GM18951 (cell line): ENCODE results near the gene PTPRO.

Experiments
- POLR2A ChIP-seq: IDR thresholded peaks from 4 replicates; pipeline ENCODE4 v1.6.1; 2011; ENCODE audit warnings: mild to moderate bottlenecking; ENCODE audit not compliant: insufficient read length, insufficient read depth; ENCODE audit errors: extremely low read depth
- in situ Hi-C: fragments of 300-500 bp; cut with MboI; formaldehyde crosslinking; loops from one replicate; pipeline ENCODE4 v1.12.0; 2022; ENCODE audit warnings: low sequenced_read_pairs, mixed read lengths, inconsistent platforms; ENCODE audit not compliant: unreplicated experiment

The PTPRO gene

DNA sequence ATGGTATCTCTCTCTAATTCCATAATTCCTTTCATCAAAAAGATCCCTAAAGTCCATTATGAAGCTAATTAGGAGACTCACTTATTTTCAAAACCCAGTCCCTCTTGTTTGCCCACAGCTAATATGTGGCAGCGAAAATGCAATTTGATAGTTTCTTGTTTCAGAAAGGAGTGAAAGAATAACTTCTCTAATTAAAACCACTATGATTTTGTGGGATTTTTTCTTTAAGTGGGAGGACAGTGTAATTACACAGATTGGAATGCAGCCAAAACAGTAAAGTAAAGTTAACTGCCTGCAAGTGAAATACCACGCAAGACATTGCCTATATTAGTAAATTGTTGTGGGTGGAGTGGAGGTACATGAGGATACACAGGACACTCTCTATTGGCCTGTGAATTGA lies 50.0 kb downstream of the PTPRO start:
- TF ChIP-seq POLR2A, result no peak
- in situ Hi-C loops, result no loop called here

GRCh38 chr12:15387772-15388171 lies 65.5 kb downstream of the PTPRO start:
- in situ Hi-C loops, result no loop called here
- no peak for TF ChIP-seq POLR2A

DNA sequence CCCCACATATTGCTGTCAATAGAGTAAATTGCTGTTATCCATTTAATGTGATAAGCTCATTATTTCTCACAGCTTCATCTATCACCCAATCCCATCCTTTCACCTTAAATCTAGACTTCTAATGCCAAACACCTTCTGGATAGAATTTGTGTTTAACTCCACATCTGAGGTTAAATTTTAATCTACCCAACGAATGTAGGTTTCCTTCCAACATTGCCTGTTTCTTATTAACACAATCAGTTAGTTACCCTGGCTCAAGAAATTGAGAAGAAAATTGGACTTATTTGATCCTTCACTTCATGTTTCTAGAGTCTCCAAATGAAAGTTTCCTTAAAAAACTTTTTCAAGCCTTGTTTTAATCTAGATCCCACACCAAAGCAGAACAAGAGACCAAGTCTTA lies 67.3 kb downstream of the PTPRO start:
- in situ Hi-C loops, result no loop called here
- TF ChIP-seq POLR2A, result no peak

DNA sequence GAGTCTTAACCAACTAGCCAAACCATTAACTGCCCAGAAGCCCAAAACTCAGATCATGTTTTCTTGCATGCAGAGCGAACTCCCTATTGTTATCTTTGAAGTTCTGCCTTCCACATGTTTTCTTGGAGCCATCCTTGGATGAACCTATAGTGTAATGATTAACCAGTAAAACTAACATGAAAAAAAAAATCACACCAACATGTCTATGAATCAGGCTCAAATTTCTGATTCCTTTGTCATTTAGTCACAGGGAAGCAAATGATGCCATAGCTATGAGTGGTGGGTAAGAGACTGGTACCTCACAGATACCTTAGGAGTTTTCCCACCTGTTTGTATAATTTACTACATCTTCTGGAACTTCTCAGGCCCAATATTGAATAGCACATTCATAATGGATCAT lies 70.7 kb downstream of the PTPRO start:
- in situ Hi-C loops, result no loop called here
- no peak for TF ChIP-seq POLR2A

DNA sequence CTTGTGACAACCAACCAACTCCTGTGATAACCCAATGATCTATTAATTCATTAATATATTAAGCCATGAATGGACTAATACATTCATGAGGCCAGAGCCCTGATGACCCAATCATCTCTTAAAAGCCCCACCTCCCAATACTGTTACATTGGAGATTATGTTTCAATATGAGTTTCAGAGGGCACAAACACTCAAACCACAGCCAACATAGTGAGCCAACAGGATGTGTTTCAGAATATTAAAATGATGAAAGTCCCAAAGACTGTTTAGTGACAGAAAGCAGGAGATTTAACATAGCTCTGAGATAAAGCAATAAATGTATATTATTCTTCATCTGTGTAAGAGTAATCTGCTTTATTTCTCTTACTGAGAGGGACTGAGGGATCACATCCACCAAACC lies 71.7 kb downstream of the PTPRO start:
- TF ChIP-seq POLR2A, result no peak
- in situ Hi-C loops, result no loop called here

DNA sequence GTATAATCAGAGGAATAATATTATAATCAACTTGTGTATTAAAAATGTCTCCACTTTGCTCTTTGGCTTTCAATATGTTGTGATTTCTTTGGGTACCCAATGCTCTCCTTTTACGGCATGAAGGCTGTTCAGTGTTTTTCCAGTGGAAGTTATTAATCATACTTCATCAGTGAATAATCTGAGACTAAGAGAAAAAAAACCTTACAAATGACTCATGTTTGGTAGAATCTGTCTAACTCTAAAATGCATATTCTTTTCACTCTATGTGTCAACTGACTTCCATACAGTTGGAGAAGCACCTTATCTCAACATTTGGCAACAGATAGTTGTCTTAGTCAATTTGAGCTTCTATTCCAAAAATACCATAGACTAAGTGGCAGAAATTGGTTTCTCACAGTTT lies 82.2 kb downstream of the PTPRO start:
- no peak for TF ChIP-seq POLR2A
- in situ Hi-C loops, result no loop called here

DNA sequence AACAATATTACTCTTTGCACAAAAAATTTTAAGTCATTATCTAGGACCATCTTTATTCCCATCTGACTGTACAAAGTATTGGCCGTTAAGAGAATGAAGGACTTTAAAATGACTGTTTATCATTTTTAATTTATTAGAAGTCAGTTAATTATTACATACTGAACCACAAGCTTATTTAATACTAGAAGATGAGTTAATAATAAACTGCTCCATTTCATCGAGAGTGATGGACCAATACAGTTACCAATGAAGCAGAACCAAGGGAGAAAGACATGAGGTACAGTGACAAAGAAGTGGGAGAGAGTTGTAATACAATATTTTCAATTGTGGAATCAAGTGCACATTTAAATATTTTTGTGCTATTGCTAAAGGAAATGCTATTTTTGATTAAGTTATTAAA lies 83.3 kb downstream of the PTPRO start:
- no peak for TF ChIP-seq POLR2A

DNA sequence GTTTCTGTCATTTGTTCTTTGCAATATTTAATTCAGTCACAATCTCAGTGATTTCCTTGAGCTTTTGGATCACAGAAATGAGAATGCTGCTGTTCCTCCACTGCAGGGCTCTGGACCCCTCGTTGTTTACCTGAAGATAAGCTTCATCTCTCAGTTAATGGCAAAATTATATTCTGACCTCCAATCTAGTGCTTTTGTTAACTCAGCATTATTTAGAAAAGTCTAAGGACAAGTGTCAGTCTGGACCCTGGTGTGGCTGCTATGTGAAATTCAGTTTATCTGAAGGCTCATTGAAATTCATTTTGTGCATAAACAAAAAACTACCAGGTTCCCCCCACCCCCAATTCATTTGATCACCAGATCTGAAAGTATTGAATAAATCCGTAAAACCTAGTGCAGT lies 84.7 kb downstream of the PTPRO start:
- TF ChIP-seq POLR2A, result no peak
- in situ Hi-C loops, result no loop called here

More for the DNA sequence above, 83.3 kb downstream of the PTPRO start:
- in situ Hi-C loops, result no loop called here

DNA sequence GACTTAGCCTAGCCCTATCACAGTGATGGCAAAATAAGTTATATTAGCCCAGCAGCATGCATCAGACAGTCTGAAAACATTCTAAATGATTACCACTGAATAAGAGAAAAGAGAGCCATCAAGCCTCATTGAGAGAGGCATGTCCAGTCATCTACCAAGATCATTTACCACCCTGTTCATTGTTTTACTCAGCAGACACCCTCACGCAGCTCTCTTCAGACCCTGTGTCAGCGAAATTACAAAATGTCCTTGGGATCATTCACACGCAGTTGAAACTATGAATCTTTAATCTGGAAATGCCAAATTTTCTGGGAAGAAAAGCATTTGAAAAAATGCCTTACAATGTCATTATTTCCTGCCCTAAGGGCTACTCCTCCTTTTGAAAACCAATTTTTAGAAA lies 89.5 kb downstream of the PTPRO start:
- TF ChIP-seq POLR2A, result no peak
- in situ Hi-C loops, result no loop called here

DNA sequence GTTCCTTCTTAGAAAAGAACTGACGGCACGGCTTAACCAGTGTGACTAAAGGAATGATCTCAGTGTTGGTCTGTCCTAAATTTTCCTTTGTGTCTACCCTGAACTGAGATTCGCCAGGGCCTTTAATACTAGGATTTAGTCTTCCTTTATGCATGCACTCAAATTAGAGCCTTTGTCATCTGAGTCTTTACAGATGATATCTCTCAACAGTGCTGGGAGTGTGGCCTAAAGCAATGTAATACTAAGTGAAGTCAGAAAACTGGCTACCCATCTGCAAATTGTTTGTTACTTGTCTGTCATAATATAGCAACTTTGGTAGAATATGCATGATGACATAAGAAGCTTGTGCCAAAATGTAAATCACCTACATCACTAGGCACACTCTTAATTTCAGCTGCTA lies 95.4 kb downstream of the PTPRO start:
- in situ Hi-C loops, result no loop called here

DNA sequence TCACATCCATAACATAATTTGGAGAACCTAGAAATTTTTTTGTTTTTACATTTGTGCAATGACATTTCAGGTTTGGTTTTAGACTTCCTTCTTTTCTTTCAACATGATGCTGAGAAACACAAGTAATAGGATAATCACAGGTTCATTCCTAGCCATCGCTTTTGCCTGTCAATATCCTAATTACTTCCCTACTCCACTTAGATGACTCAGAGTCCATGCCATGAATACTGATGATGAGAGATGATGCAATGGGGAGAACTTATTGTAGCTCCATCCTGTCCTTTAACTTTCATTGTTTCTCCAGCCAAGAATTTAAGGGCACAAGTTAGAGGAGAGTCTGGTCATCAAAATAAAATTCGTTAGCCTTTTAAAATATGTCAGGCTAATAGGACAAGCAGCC lies 101.3 kb downstream of the PTPRO start:
- in situ Hi-C loops, result no loop called here
- no peak for TF ChIP-seq POLR2A

More for the DNA sequence above, 95.4 kb downstream of the PTPRO start:
- no peak for TF ChIP-seq POLR2A

- in situ Hi-C loops, result no loop called here
Measured at GRCh38 chr12:15427913-15428312, 105.6 kb downstream of the PTPRO start.

DNA sequence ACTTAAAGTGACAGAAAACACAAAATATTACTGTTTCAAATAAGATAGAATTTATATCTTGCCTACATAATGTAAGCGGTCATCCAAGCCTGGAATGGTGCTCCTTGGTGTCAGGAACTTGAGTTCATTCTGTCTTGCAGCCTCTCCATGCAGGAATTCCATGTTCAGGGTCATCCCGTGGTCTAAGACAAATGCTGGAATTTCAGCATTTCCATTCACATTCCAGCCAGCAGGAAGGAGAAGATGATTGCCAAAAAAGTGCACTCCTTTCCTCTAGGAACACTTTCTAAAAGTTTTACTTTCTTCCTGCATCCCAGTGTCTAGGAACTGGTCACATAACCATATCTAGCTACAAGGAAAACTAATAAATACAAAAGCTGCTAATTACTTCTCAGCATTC lies 106.3 kb downstream of the PTPRO start:
- TF ChIP-seq POLR2A, result no peak
- in situ Hi-C loops, result no loop called here

More at GRCh38 chr12:15427913-15428312, 105.6 kb downstream of the PTPRO start:
- TF ChIP-seq POLR2A, result no peak

DNA sequence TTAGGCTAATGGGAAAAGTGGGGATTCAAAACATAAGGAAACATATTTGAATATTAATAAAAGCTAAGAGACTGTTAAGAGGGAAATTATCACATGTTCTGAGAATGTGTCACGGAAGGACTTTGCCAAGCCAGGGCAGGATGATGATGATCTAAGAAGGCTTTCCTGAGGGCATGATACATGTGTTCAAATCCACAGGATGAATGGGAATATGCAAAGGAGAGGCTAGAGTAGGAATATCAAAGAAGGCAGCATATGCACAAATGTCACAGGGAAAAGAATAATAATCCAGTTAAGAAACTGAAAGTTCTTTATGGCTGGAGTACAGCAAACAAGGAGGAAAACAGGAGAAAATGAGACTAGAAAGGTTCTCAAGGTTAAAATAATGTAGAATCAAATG lies 107.0 kb downstream of the PTPRO start:
- no peak for TF ChIP-seq POLR2A
- in situ Hi-C loops, result no loop called here

GRCh38 chr12:15435597-15435996 lies 113.3 kb downstream of the PTPRO start:
- in situ Hi-C loops, result no loop called here
- TF ChIP-seq POLR2A, result no peak
